GM21737 (cell line): Measurements from ENCODE around the gene RXFP4.
"Not testable (repeated sequence)": the region's sequence is repeated elsewhere in the genome, so short reads cannot be mapped to it uniquely, and the experiment has no call there.

Experiments used
- ATAC-seq: cut with Tn5 transposase; IDR thresholded peaks from one replicate; pipeline ENCODE4 v1.9.1; 2021; ENCODE audit warnings: mild to moderate bottlenecking, moderate library complexity; ENCODE audit not compliant: unreplicated experiment

RXFP4 gene

GRCh38 chr1:155976913-155977689 lies 35.7 kb downstream of the RXFP4 start:
- no peak for ATAC-seq

GRCh38 chr1:155977690-155978324 lies 36.4 kb downstream of the RXFP4 start:
- ATAC-seq: no peak

GRCh38 chr1:155978325-155978972 lies 37.0 kb downstream of the RXFP4 start, which contains the start of gene ARHGEF2:
Gene ARHGEF2, minus strand, starts transcription at chr1:155978547. Its CDS starts 120 bp downstream, at chr1:155978427.
- ATAC-seq: peak; percentile 59

GRCh38 chr1:155978973-155979429 lies 37.6 kb downstream of the RXFP4 start:
- ATAC-seq: no peak

- ATAC-seq: no peak
These were observed 38.3 kb downstream of the RXFP4 start for GRCh38 chr1:155979597-155980343.

GRCh38 chr1:155981266-155982088 lies 40.0 kb downstream of the RXFP4 start:
- ATAC-seq: no peak

GRCh38 chr1:155982106-155982505 lies 40.7 kb downstream of the RXFP4 start:
- no peak for ATAC-seq

GRCh38 chr1:155983191-155984024 lies 42.0 kb downstream of the RXFP4 start:
- no peak for ATAC-seq

GRCh38 chr1:155984341-155984740 lies 42.9 kb downstream of the RXFP4 start:
- no peak for ATAC-seq

- ATAC-seq: not testable (repeated sequence)
These were observed 43.6 kb downstream of the RXFP4 start for GRCh38 chr1:155984903-155985645.

- ATAC-seq: peak; percentile 57
These were observed 48.0 kb downstream of the RXFP4 start for GRCh38 chr1:155989242-155990004.

- no peak for ATAC-seq
These were observed 48.7 kb downstream of the RXFP4 start for GRCh38 chr1:155990005-155990739.
